HEK293 (cell line): ENCODE measurements around the gene ZNF200.

Source experiments
- GLIS1 ChIP-seq: fragments of 450-650 bp; formaldehyde crosslinking; IDR thresholded peaks from 2 replicates; pipeline ENCODE4 v1.5.1; 2016; ENCODE audit warnings: missing biosample characterization, missing genetic modification characterization
- KLF7 ChIP-seq: fragments of 450-650 bp; formaldehyde crosslinking; IDR thresholded peaks from 2 replicates; pipeline ENCODE4 v1.5.1; 2016; ENCODE audit warnings: missing biosample characterization, missing genetic modification characterization, borderline replicate concordance
- PATZ1 ChIP-seq: fragments of 450-650 bp; formaldehyde crosslinking; IDR thresholded peaks from 2 replicates; pipeline ENCODE4 v1.5.1; 2016; ENCODE audit warnings: missing biosample characterization, missing genetic modification characterization
- SP3 ChIP-seq: fragments of 450-650 bp; formaldehyde crosslinking; IDR thresholded peaks from 2 replicates; pipeline ENCODE4 v1.5.1; 2016; ENCODE audit warnings: missing biosample characterization, missing genetic modification characterization
- SP7 ChIP-seq: fragments of 450-650 bp; formaldehyde crosslinking; IDR thresholded peaks from 2 replicates; pipeline ENCODE4 v1.5.1; 2016; ENCODE audit warnings: missing biosample characterization, missing genetic modification characterization
- WT1 ChIP-seq: fragments of 450-650 bp; formaldehyde crosslinking; IDR thresholded peaks from 2 replicates; pipeline ENCODE4 v1.5.1; 2016; ENCODE audit warnings: missing biosample characterization, missing genetic modification characterization
- ZBTB11 ChIP-seq: fragments of 450-650 bp; formaldehyde crosslinking; conservative IDR thresholded peaks from 2 replicates; pipeline ENCODE4 v1.5.1; 2016; ENCODE audit warnings: low read depth, missing biosample characterization, missing genetic modification characterization
- ZBTB7A ChIP-seq: fragments of 450-650 bp; formaldehyde crosslinking; IDR thresholded peaks from 2 replicates; pipeline ENCODE4 v1.5.1; 2016; ENCODE audit warnings: low read depth, missing biosample characterization, missing genetic modification characterization
- ZFHX2 ChIP-seq: fragments of 450-650 bp; formaldehyde crosslinking; conservative IDR thresholded peaks from 2 replicates; pipeline ENCODE4 v1.5.1; 2016; ENCODE audit warnings: missing biosample characterization, missing genetic modification characterization
- ZFP3 ChIP-seq: fragments of 450-650 bp; formaldehyde crosslinking; IDR thresholded peaks from 2 replicates; pipeline ENCODE4 v1.5.1; 2016; ENCODE audit warnings: low read depth, missing biosample characterization, missing genetic modification characterization
- ZFP37 ChIP-seq: fragments of 450-650 bp; formaldehyde crosslinking; IDR thresholded peaks from 2 replicates; pipeline ENCODE4 v1.5.1; 2016; ENCODE audit warnings: missing biosample characterization, missing genetic modification characterization
- ZIC2 ChIP-seq: fragments of 450-650 bp; formaldehyde crosslinking; IDR thresholded peaks from 2 replicates; pipeline ENCODE4 v1.5.1; 2016; ENCODE audit warnings: missing biosample characterization, missing genetic modification characterization
- ZNF404 ChIP-seq: fragments of 450-650 bp; formaldehyde crosslinking; IDR thresholded peaks from 2 replicates; pipeline ENCODE4 v1.5.1; 2017; ENCODE audit warnings: missing biosample characterization, missing genetic modification characterization
- ZNF473 ChIP-seq: fragments of 450-650 bp; formaldehyde crosslinking; IDR thresholded peaks from 2 replicates; pipeline ENCODE4 v1.5.1; 2017; ENCODE audit warnings: missing biosample characterization, missing genetic modification characterization
- ZNF514 ChIP-seq: fragments of 450-650 bp; formaldehyde crosslinking; IDR thresholded peaks from 2 replicates; pipeline ENCODE4 v1.5.1; 2016; ENCODE audit warnings: missing biosample characterization, missing genetic modification characterization
- ZNF610 ChIP-seq: fragments of 450-650 bp; formaldehyde crosslinking; IDR thresholded peaks from 2 replicates; pipeline ENCODE4 v1.5.1; 2016; ENCODE audit warnings: missing biosample characterization, missing genetic modification characterization, borderline replicate concordance
- ZNF629 ChIP-seq: fragments of 450-650 bp; formaldehyde crosslinking; IDR thresholded peaks from 2 replicates; pipeline ENCODE4 v1.5.1; 2017; ENCODE audit warnings: missing biosample characterization, missing genetic modification characterization
- ZNF704 ChIP-seq: fragments of 450-650 bp; formaldehyde crosslinking; IDR thresholded peaks from 2 replicates; pipeline ENCODE4 v1.5.1; 2016; ENCODE audit warnings: missing biosample characterization, missing genetic modification characterization
- ZNF837 ChIP-seq: fragments of 450-650 bp; formaldehyde crosslinking; IDR thresholded peaks from 2 replicates; pipeline ENCODE4 v1.5.1; 2016; ENCODE audit warnings: missing biosample characterization, missing genetic modification characterization
- ZNF843 ChIP-seq: fragments of 450-650 bp; formaldehyde crosslinking; IDR thresholded peaks from 2 replicates; pipeline ENCODE4 v1.5.1; 2016; ENCODE audit warnings: missing biosample characterization, missing genetic modification characterization
- TF ChIP-seq, protein P1 (sequence below): fragments of 450-650 bp; formaldehyde crosslinking; IDR thresholded peaks from 2 replicates; pipeline ENCODE4 v1.5.1; 2016; ENCODE audit warnings: missing biosample characterization, missing genetic modification characterization
- TF ChIP-seq, protein P2 (sequence below): fragments of 450-650 bp; formaldehyde crosslinking; IDR thresholded peaks from 2 replicates; pipeline ENCODE4 v1.5.1; 2016; ENCODE audit warnings: missing biosample characterization, missing genetic modification characterization
- TF ChIP-seq, protein P3 (sequence below): fragments of 450-650 bp; formaldehyde crosslinking; IDR thresholded peaks from 2 replicates; pipeline ENCODE4 v1.5.1; 2016; ENCODE audit warnings: missing biosample characterization, missing genetic modification characterization

The ZNF200 gene

DNA sequence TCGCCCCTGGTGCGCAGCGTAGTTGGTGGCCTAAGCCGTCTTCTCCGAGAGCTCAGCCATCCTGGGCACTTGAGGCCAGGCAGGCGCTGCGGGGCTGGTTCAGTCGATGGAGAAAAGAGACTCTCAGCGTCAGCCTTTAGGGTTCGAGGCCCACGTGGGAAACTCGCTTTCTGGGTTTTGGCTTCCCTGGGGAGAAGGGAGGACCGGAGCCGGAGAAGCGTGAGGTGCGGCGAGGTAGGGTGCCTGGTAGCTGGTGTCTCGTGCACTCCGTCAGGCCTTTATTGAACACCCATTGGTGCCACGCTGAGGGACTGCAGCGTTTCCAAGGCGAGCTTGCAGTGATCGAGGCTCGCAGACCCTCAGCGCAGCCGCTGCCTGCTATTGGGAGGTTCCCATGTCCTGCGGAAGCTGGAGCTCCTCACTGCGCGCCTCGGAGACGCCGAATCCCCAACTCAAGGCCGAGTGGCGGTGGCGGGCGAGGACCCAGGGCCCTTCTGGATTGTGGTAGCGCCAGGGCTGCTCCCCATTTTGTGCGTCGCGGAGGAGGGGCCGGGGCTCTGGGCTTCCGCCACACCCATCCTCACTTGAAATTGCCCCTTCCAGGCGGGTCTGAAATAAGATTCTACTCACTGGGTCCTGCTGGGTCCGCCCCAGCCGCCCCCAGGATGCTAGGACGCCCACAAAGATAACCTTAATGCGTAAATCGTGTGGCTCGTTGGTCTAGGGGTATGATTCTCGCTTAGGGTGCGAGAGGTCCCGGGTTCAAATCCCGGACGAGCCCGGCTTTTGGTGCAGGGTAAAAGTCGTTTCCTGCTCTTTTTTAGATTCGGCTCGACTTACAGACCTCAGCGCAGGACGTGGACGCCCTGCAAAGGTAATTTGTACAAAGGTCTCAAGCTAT, 45.8 kb downstream of the ZNF200 start (continued):
- TF ChIP-seq, protein P1, sequence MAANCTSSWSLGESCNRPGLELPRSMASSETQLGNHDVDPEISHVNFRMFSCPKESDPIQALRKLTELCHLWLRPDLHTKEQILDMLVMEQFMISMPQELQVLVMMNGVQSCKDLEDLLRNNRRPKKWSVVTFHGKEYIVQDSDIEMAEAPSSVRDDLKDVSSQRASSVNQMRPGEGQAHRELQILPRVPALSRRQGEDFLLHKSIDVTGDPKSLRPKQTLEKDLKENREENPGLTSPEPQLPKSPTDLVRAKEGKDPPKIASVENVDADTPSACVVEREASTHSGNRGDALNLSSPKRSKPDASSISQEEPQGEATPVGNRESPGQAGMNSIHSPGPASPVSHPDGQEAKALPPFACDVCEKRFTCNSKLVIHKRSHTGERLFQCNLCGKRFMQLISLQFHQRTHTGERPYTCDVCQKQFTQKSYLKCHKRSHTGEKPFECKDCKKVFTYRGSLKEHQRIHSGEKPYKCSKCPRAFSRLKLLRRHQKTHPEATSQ (tag by site-specific recombination) = no peak
- TF ChIP-seq ZFP3 (tag by site-specific recombination) (no peak), KLF7 (tag by site-specific recombination) (peak; percentile 64; the same call in 1 of the 2 replicates), ZNF610 (peak; percentile 57; the same call in 1 of the 2 replicates), ZBTB7A (0 out of 2 replicates have a peak, but pooled peaks have one; percentile 37), ZNF629 (tag by site-specific recombination) (peak; percentile 81), ZNF837 (0 out of 2 replicates have a peak, but pooled peaks have one; percentile 9), ZNF404 (tag by site-specific recombination) (no peak), ZIC2 (tag by site-specific recombination) (peak; percentile 61), PATZ1 (tag by site-specific recombination) (peak; percentile 98), SP7 (peak; percentile 85), SP3 (tag by site-specific recombination) (peak; percentile 84), ZNF843 (tag by site-specific recombination) (no peak; the same call in none of the 2 replicates), ZNF704 (no peak), WT1 (tag by site-specific recombination) (peak; percentile 26; the same call in 1 of the 2 replicates), ZBTB11 (tag by site-specific recombination) (peak; percentile 83), GLIS1 (tag by site-specific recombination) (peak; percentile 39; the same call in 1 of the 2 replicates), ZFP37 (tag by site-specific recombination) (peak; percentile 74), ZNF473 (tag by site-specific recombination) (no peak), ZNF514 (tag by site-specific recombination) (no peak), ZFHX2 (peak; percentile 96)
- TF ChIP-seq, protein P2, sequence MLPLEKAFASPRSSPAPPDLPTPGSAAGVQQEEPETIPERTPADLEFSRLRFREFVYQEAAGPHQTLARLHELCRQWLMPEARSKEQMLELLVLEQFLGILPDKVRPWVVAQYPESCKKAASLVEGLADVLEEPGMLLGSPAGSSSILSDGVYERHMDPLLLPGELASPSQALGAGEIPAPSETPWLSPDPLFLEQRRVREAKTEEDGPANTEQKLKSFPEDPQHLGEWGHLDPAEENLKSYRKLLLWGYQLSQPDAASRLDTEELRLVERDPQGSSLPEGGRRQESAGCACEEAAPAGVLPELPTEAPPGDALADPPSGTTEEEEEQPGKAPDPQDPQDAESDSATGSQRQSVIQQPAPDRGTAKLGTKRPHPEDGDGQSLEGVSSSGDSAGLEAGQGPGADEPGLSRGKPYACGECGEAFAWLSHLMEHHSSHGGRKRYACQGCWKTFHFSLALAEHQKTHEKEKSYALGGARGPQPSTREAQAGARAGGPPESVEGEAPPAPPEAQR (tag by site-specific recombination) = 0 out of 2 replicates have a peak, but pooled peaks have one; percentile 60
- TF ChIP-seq, protein P3, sequence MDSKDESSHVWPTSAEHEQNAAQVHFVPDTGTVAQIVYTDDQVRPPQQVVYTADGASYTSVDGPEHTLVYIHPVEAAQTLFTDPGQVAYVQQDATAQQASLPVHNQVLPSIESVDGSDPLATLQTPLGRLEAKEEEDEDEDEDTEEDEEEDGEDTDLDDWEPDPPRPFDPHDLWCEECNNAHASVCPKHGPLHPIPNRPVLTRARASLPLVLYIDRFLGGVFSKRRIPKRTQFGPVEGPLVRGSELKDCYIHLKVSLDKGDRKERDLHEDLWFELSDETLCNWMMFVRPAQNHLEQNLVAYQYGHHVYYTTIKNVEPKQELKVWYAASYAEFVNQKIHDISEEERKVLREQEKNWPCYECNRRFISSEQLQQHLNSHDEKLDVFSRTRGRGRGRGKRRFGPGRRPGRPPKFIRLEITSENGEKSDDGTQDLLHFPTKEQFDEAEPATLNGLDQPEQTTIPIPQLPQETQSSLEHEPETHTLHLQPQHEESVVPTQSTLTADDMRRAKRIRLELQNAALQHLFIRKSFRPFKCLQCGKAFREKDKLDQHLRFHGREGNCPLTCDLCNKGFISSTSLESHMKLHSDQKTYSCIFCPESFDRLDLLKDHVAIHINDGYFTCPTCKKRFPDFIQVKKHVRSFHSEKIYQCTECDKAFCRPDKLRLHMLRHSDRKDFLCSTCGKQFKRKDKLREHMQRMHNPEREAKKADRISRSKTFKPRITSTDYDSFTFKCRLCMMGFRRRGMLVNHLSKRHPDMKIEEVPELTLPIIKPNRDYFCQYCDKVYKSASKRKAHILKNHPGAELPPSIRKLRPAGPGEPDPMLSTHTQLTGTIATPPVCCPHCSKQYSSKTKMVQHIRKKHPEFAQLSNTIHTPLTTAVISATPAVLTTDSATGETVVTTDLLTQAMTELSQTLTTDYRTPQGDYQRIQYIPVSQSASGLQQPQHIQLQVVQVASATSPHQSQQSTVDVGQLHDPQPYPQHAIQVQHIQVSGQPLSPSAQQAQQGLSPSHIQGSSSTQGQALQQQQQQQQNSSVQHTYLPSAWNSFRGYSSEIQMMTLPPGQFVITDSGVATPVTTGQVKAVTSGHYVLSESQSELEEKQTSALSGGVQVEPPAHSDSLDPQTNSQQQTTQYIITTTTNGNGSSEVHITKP (tag by site-specific recombination) = peak; percentile 86
